A549 (cell line): ENCODE results near the gene LRRC8C.

Experiments
- CEBPB ChIP-seq, 2 experiments: fragments of >200 bp in 1 of 2; sonication (Bioruptor Twin) in 1 of 2; formaldehyde crosslinking in 1 of 2; IDR thresholded peaks; 2 replicates each; pipeline ENCODE4 v1.6.1; 2012 to 2016
- CTCF ChIP-seq: fragments of >200 bp; sonication (Bioruptor Twin); formaldehyde crosslinking; IDR thresholded peaks from 3 replicates; pipeline ENCODE4 v1.5.1; 2016
- EP300 ChIP-seq, 2 experiments: fragments of >200 bp; sonication (Bioruptor Twin); formaldehyde crosslinking; IDR thresholded peaks; 2 replicates in 1 of 2; 3 replicates in 1 of 2; pipeline ENCODE4 v1.6.1; 2016 to 2017
- HDAC2 ChIP-seq: fragments of 200-600 bp; sonication (generic); IDR thresholded peaks from 2 replicates; pipeline ENCODE4 v1.6.1; 2016
- JUN ChIP-seq, 2 experiments: fragments of >200 bp; sonication (Bioruptor Twin); formaldehyde crosslinking; IDR thresholded peaks; 2 replicates in 1 of 2; 3 replicates in 1 of 2; pipeline ENCODE4 v1.6.1; 2016 to 2017
- JUNB ChIP-seq: fragments of >200 bp; sonication (Bioruptor Twin); formaldehyde crosslinking; IDR thresholded peaks from 2 replicates; pipeline ENCODE4 v1.6.1; 2016
- KDM1A ChIP-seq: fragments of 200-600 bp; sonication (generic); IDR thresholded peaks from 2 replicates; pipeline ENCODE4 v1.6.1; 2016; ENCODE audit warnings: low read depth, mild to moderate bottlenecking
- RAD21 ChIP-seq, 2 experiments: fragments of >200 bp in 1 of 2; sonication (Bioruptor Twin) in 1 of 2; formaldehyde crosslinking in 1 of 2; IDR thresholded peaks in 1 of 2; conservative IDR thresholded peaks in 1 of 2; 2 replicates in 1 of 2; 3 replicates in 1 of 2; pipeline ENCODE4 v1.6.1; 2012 to 2018; ENCODE audit warnings: inconsistent platforms in 1 of 2

- TF ChIP-seq CTCF (no peak), HDAC2 (no peak), JUN (IDR thresholded peaks at IDR 0.05) (no peak), EP300 (IDR thresholded peaks at IDR 0.05) (no peak), RAD21 (conservative IDR thresholded peaks at IDR 0.05 in 1 of 2, IDR thresholded peaks at IDR 0.05 in 1 of 2) (no peak), KDM1A (no peak), JUNB (no peak), CEBPB (IDR thresholded peaks at IDR 0.05) (no peak)
Measured at GRCh38 chr1:89762386-89762778, 129.5 kb downstream of the LRRC8C start.
